Endothelial cell of umbilical vein (primary cell): ENCODE data around the gene HCFC1R1. TPM values are rescaled to one million over a fixed set of nuclear protein-coding genes. Genes with fewer than 3 reads are reported as not detected.

Experiments
- BruUV-seq: library from RNA; stranded (reverse); fragments of 400-500 nt; replicated peaks from 2 replicates; lab custom pipeline; 2021; lab: Mats Ljungman, UMichigan
- CTCF ChIA-PET: fragments of 300-600, 350-600 bp; sonication (Branson Sonifier 250); formaldehyde crosslinking; loops from one replicate; lab custom pipeline; 2021; ENCODE audit warnings: antibody characterized with exemption, inconsistent platforms; lab: Charles Lee
- POLR2A ChIA-PET: fragments of 300-600, 350-600 bp; sonication (Branson Sonifier 250); formaldehyde crosslinking; loops from one replicate; lab custom pipeline; 2021; ENCODE audit warnings: antibody characterized with exemption, inconsistent platforms; lab: Charles Lee
- DNase-seq: peaks from one replicate; pipeline ENCODE4 v3.0.0-alpha.2; 2011; ENCODE audit warnings: low read depth, low spot score
- FAIRE-seq: peaks from 2 replicates; lab custom pipeline; 2011; peaks lifted over from hg19 to GRCh38; lab: Jason Lieb, UNC
- H2AFZ ChIP-seq: 2 replicates; pipeline ENCODE4 v1.6.0; 2012; ENCODE audit warnings: low read depth, low read length, control low read depth, inconsistent platforms
- H3K27ac ChIP-seq: 2 replicates; pipeline ENCODE4 v1.5.1; 2011; ENCODE audit warnings: low read depth, mild to moderate bottlenecking, control low read depth, low read length, moderate library complexity; ENCODE audit not compliant: insufficient read depth
- H3K27me3 ChIP-seq, 2 experiments: 2 replicates each; pipeline versions ENCODE4 v1.6.0 to v1.6.1; 2011; ENCODE audit warnings: low read length in 2 of 2, mixed read lengths in 1 of 2; ENCODE audit not compliant: control insufficient read depth in 2 of 2, insufficient read depth in 2 of 2
- H3K36me3 ChIP-seq, 2 experiments: 2 replicates in 1 of 2; 3 replicates in 1 of 2; pipeline ENCODE4 v1.5.1; 2011; ENCODE audit warnings: low read length in 2 of 2, mild to moderate bottlenecking in 1 of 2, moderate library complexity in 1 of 2; ENCODE audit not compliant: control insufficient read depth in 2 of 2, insufficient read depth in 2 of 2; ENCODE audit errors: extremely low read depth in 1 of 2
- H3K4me1 ChIP-seq: 3 replicates; pipeline ENCODE4 v1.5.1; 2011; ENCODE audit warnings: mild to moderate bottlenecking, low read length; ENCODE audit not compliant: control insufficient read depth, insufficient read depth; ENCODE audit errors: extremely low read depth
- H3K4me2 ChIP-seq: 2 replicates; pipeline ENCODE4 v1.6.1; 2011; ENCODE audit warnings: low read length, control low read depth, mixed read lengths; ENCODE audit not compliant: insufficient read depth
- H3K4me3 ChIP-seq, 3 experiments: fragments of 200-600 bp in 1 of 3; sonication (generic), shearing (Covaris generic) in 1 of 3; replicated peaks in 1 of 3; 2 replicates each; pipeline ENCODE4 v1.5.1; 2011 to 2016; ENCODE audit warnings: control low read depth in 3 of 3, low read length in 3 of 3, mild to moderate bottlenecking in 2 of 3, inconsistent platforms in 1 of 3, low read depth in 1 of 3, moderate library complexity in 1 of 3; ENCODE audit not compliant: insufficient read depth in 1 of 3
- H3K79me2 ChIP-seq: 2 replicates; pipeline ENCODE4 v1.6.0; 2012; ENCODE audit warnings: low read length, inconsistent platforms; ENCODE audit not compliant: control insufficient read depth, insufficient read depth
- H3K9ac ChIP-seq: replicated peaks from 2 replicates; pipeline ENCODE3; 2011; ENCODE audit warnings: low read length, control low read depth; ENCODE audit not compliant: insufficient read depth; ENCODE audit errors: extremely low read depth
- H3K9me1 ChIP-seq: replicated peaks from 3 replicates; pipeline ENCODE4 v1.6.0; 2011; ENCODE audit warnings: mild to moderate bottlenecking, low read length; ENCODE audit not compliant: control insufficient read depth, insufficient read depth; ENCODE audit errors: extremely low read depth
- H3K9me3 ChIP-seq: replicated peaks from 2 replicates; pipeline ENCODE4 v1.5.1; 2012; ENCODE audit warnings: low read length, inconsistent platforms; ENCODE audit not compliant: control insufficient read depth, insufficient read depth
- H4K20me1 ChIP-seq: replicated peaks from 2 replicates; pipeline ENCODE3; 2011; ENCODE audit warnings: mild to moderate bottlenecking, low read length; ENCODE audit not compliant: control insufficient read depth, insufficient read depth; ENCODE audit errors: extremely low read depth
- CTCF ChIP-seq, 2 donors: IDR thresholded peaks; 1 replicate in 1 of 2; 2 replicates in 1 of 2; pipeline ENCODE4 v1.5.1; 2011; ENCODE audit warnings: low read length in 2 of 2, mild to moderate bottlenecking in 2 of 2, moderate library complexity in 2 of 2, control low read depth in 1 of 2, inconsistent platforms in 1 of 2, low read depth in 1 of 2; ENCODE audit not compliant: insufficient read depth in 1 of 2; ENCODE audit errors: extremely low read depth in 1 of 2
- FOS ChIP-seq: IDR thresholded peaks from 2 replicates; pipeline ENCODE4 v1.6.1; 2011; ENCODE audit warnings: mild to moderate bottlenecking, low read length, moderate library complexity, borderline replicate concordance; ENCODE audit not compliant: insufficient read depth
- GATA2 ChIP-seq: IDR thresholded peaks from 2 replicates; pipeline ENCODE4 v1.7.0; 2011; ENCODE audit warnings: low read depth, mild to moderate bottlenecking, moderate library complexity, mixed read lengths, low read length; ENCODE audit not compliant: insufficient read length, insufficient read depth
- MAX ChIP-seq: IDR thresholded peaks from 2 replicates; pipeline ENCODE4 v1.6.1; 2011; ENCODE audit not compliant: insufficient read depth, insufficient read length
- POLR2AphosphoS5 ChIP-seq: IDR thresholded peaks from 2 replicates; pipeline ENCODE4 v1.6.1; 2012; ENCODE audit warnings: low read depth, mild to moderate bottlenecking, control low read depth, low read length, moderate library complexity; ENCODE audit not compliant: insufficient read depth
- dilution Hi-C: fragments of 300-500 bp; cut with MboI; formaldehyde crosslinking; loops from one replicate; pipeline ENCODE4 v1.15.0; 2019; ENCODE audit warnings: low sequenced_read_pairs; ENCODE audit not compliant: extremely low pct_ligation_motif_present
- intact Hi-C: fragments of 100-400 bp; cut with micrococcal nuclease; formaldehyde crosslinking; loops from one replicate; pipeline ENCODE4 v1.10.0; 2022
- polyA plus RNA-seq, 4 experiments: library from polyadenylated mRNA; depleted of rRNA in 3 of 4; stranded (reverse) in 3 of 4; unstranded in 1 of 4; fragments of >200 nt; gene quantifications; 2 replicates each; pipeline versions ENCODE4 v1.2.1 to v1.2.3, GENCODE V29; 2011 to 2012; ENCODE audit warnings: missing spikeins in 1 of 4
- total RNA-seq: library from RNA; stranded (reverse); gene quantifications from 2 replicates; pipeline ENCODE4 v1.2.3, GENCODE V29; 2021

HCFC1R1 gene
- total and polyA plus RNA-seq, 2 donors (not counting 3 experiments of a cell fraction or from before 2014, with no cell fraction given): 28.7 to 49.3 TPM

GRCh38 chr16:3014971-3015370 lies 8.8 kb downstream of the HCFC1R1 start:
- H4K20me1 ChIP-seq: no peaks in the 10 kb centered on the region
- H3K9ac ChIP-seq: no peak overlapping the region
- H3K4me1 ChIP-seq: no peaks in the 10 kb centered on the region
- FAIRE-seq: no peak
- TF ChIP-seq CTCF (IDR thresholded peaks at IDR 0.05; ENCODE audit: extremely low read depth in 1 of 2, insufficient read depth in 1 of 2, low read depth in 1 of 2, low read length in 2 of 2): no peak
- no peak for TF ChIP-seq MAX
- no peak for TF ChIP-seq FOS
- TF ChIP-seq POLR2AphosphoS5: no peak
- no peak for TF ChIP-seq GATA2
- no peak overlapping the region for H2AFZ ChIP-seq
- no peaks in the 10 kb centered on the region for H3K79me2 ChIP-seq
- no peak overlapping the region for H3K4me3 ChIP-seq
- no peaks in the 10 kb centered on the region for H3K36me3 ChIP-seq
- peaks cover 21 to 22% of the 10 kb centered on the region in 2 experiments for H3K27me3 ChIP-seq
- POLR2A ChIA-PET: no interaction called here
- CTCF ChIA-PET: interaction anchor here (1.3 kb wide), 1 partner anchor 17 kb away, joined by 7 read pairs; no protein-coding TSS in a partner anchor
- dilution Hi-C loops: no loop called here
- no peak for DNase-seq
- BruUV-seq: no TSS peak
- intact Hi-C loops: no loop called here
- no peak overlapping the region for H3K4me2 ChIP-seq
- H3K27ac ChIP-seq: no peak overlapping the region
- no peaks in the 10 kb centered on the region for H3K9me1 ChIP-seq
- H3K9me3 ChIP-seq: no peaks in the 10 kb centered on the region
